HEK293 (cell line): ENCODE results near the gene HHIPL1.

Source experiments
- CTCF ChIA-PET: fragments of 350-600 bp; formaldehyde crosslinking; extraction: SDS; loops from one replicate; lab custom pipeline; 2021; ENCODE audit warnings: antibody characterized with exemption; lab: Yijun Ruan, JAX
- POLR2A ChIA-PET: fragments of 300-600 bp; formaldehyde crosslinking; extraction: SDS; loops from one replicate; lab custom pipeline; 2020; ENCODE audit warnings: antibody characterized with exemption, inconsistent platforms; lab: Yijun Ruan, JAX
- H3K27ac ChIP-seq: fragments of 200-500 bp; sonication (Bioruptor generic); 2 replicates; pipeline ENCODE4 v1.5.1; 2014; ENCODE audit warnings: low read depth, low read length, control low read depth, inconsistent platforms; ENCODE audit errors: extremely low read depth
- H3K36me3 ChIP-seq, 2 experiments: fragments of 200-500 bp in 1 of 2; sonication (Bioruptor generic) in 1 of 2; 1 replicate in 1 of 2; 2 replicates in 1 of 2; pipeline ENCODE4 v1.5.1; 2014 to 2017; ENCODE audit warnings: inconsistent platforms in 2 of 2, low read length in 2 of 2; ENCODE audit not compliant: control insufficient read depth in 2 of 2, insufficient read depth in 1 of 2
- H3K4me1 ChIP-seq: fragments of 200-500 bp; sonication (Bioruptor generic); 2 replicates; pipeline ENCODE4 v1.5.1; 2014; ENCODE audit warnings: mild to moderate bottlenecking, low read length, inconsistent platforms; ENCODE audit not compliant: control insufficient read depth, insufficient read depth
- H3K4me3 ChIP-seq: 2 replicates; pipeline ENCODE4 v1.5.1; 2011; ENCODE audit warnings: low read depth, mild to moderate bottlenecking, control low read depth, low read length, moderate library complexity
- H3K9me3 ChIP-seq: fragments of 200-500 bp; sonication (Bioruptor generic); 2 replicates; pipeline ENCODE4 v1.5.1; 2014; ENCODE audit warnings: low read depth, low read length, inconsistent platforms; ENCODE audit not compliant: control insufficient read depth, insufficient read depth
- GLIS1 ChIP-seq: fragments of 450-650 bp; formaldehyde crosslinking; IDR thresholded peaks from 2 replicates; pipeline ENCODE4 v1.5.1; 2016; ENCODE audit warnings: missing biosample characterization, missing genetic modification characterization
- PRDM1 ChIP-seq: fragments of 450-650 bp; formaldehyde crosslinking; IDR thresholded peaks from 2 replicates; pipeline ENCODE4; 2016; ENCODE audit warnings: missing biosample characterization, missing genetic modification characterization
- REST ChIP-seq: fragments of 450-650 bp; formaldehyde crosslinking; IDR thresholded peaks from 2 replicates; pipeline ENCODE4 v1.5.1; 2016; ENCODE audit warnings: missing biosample characterization, missing genetic modification characterization
- SCRT1 ChIP-seq: fragments of 450-650 bp; formaldehyde crosslinking; IDR thresholded peaks from 2 replicates; pipeline ENCODE4 v1.5.1; 2016; ENCODE audit warnings: missing biosample characterization, missing genetic modification characterization, borderline replicate concordance
- YY2 ChIP-seq: fragments of 450-650 bp; formaldehyde crosslinking; IDR thresholded peaks from 2 replicates; pipeline ENCODE4 v1.5.1; 2016; ENCODE audit warnings: missing biosample characterization, missing genetic modification characterization
- ZFP69B ChIP-seq: fragments of 450-650 bp; formaldehyde crosslinking; IDR thresholded peaks from 2 replicates; pipeline ENCODE4 v1.5.1; 2016; ENCODE audit warnings: missing biosample characterization, missing genetic modification characterization
- ZNF140 ChIP-seq: fragments of 450-650 bp; formaldehyde crosslinking; IDR thresholded peaks from 2 replicates; pipeline ENCODE4 v1.5.1; 2016; ENCODE audit warnings: missing biosample characterization, missing genetic modification characterization
- ZNF169 ChIP-seq: fragments of 450-650 bp; formaldehyde crosslinking; IDR thresholded peaks from 2 replicates; pipeline ENCODE4 v1.5.1; 2016; ENCODE audit warnings: missing biosample characterization, missing genetic modification characterization
- ZNF488 ChIP-seq: fragments of 450-650 bp; formaldehyde crosslinking; IDR thresholded peaks from 2 replicates; pipeline ENCODE4 v1.5.1; 2016; ENCODE audit warnings: missing biosample characterization, missing genetic modification characterization
- ZNF549 ChIP-seq: fragments of 450-650 bp; IDR thresholded peaks from 2 replicates; pipeline ENCODE4 v1.5.1; 2018; ENCODE audit warnings: missing biosample characterization, missing genetic modification characterization, mild to moderate bottlenecking, inconsistent platforms, moderate library complexity
- ZNF596 ChIP-seq: fragments of 450-650 bp; IDR thresholded peaks from 2 replicates; pipeline ENCODE4 v1.5.0; 2018; ENCODE audit warnings: missing biosample characterization, mild to moderate bottlenecking, missing genetic modification characterization, moderate library complexity
- ZNF626 ChIP-seq: fragments of 450-650 bp; sonication (Bioruptor Pico); formaldehyde crosslinking; IDR thresholded peaks from 2 replicates; pipeline ENCODE4 v1.5.1; 2018; ENCODE audit warnings: missing biosample characterization, missing genetic modification characterization, inconsistent platforms
- ZNF792 ChIP-seq: fragments of 450-650 bp; formaldehyde crosslinking; IDR thresholded peaks from 2 replicates; pipeline ENCODE4 v1.5.1; 2016; ENCODE audit warnings: missing biosample characterization, missing genetic modification characterization
- TF ChIP-seq, protein P1 (sequence below): fragments of 450-650 bp; formaldehyde crosslinking; optimal IDR thresholded peaks from 2 replicates; pipeline ENCODE3; 2016; ENCODE audit warnings: missing biosample characterization, mild to moderate bottlenecking, missing genetic modification characterization

Gene HHIPL1

GRCh38 chr14:99675951-99676350, 31.0 kb downstream of the HHIPL1 start:
- CTCF ChIA-PET, result no interaction called here
- Histone ChIP-seq H3K36me3 (no peaks in the 10 kb centered on the region), H3K4me3 (no peak overlapping the region), H3K4me1 (no peaks in the 10 kb centered on the region), H3K27ac (no peak overlapping the region), H3K9me3 (no peaks in the 10 kb centered on the region)
- TF ChIP-seq ZNF549 (tag by site-specific recombination) (no peak), ZFP69B (tag by site-specific recombination) (no peak), ZNF626 (no peak), ZNF488 (tag by site-specific recombination) (no peak), SCRT1 (no peak), YY2 (tag by site-specific recombination) (no peak), ZNF169 (no peak)
- TF ChIP-seq, protein P1, sequence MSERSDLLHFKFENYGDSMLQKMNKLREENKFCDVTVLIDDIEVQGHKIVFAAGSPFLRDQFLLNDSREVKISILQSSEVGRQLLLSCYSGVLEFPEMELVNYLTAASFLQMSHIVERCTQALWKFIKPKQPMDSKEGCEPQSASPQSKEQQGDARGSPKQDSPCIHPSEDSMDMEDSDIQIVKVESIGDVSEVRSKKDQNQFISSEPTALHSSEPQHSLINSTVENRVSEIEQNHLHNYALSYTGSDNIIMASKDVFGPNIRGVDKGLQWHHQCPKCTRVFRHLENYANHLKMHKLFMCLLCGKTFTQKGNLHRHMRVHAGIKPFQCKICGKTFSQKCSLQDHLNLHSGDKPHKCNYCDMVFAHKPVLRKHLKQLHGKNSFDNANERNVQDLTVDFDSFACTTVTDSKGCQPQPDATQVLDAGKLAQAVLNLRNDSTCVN, result no peak
- POLR2A ChIA-PET, result no interaction called here

DNA sequence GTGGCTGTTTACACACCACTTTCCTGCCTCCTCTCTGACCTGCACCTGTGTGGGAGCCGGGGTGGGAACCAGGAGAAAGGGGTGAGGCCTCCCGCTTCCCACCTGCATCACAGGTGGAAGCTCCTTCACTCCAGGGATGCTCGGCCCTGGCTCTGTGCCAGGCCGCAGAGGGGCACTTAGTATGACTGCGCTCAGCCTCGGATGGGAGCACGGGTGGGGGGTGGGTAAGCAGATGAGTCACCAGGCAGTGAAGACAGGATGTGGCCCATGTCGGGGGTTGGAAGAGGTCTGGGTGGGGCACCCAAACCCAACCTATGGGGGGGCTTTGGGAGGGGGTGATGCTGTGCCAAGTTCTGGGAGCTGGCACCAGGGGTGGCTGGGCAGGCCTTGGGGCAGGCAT, 31.7 kb downstream of the HHIPL1 start:
- ChIA-PET POLR2A (no interaction called here), CTCF (interaction anchor here (0.5 to 1.6 kb wide), 4 partner anchors 9 to 261 kb away, joined by 3 to 4 read pairs (median 4); no protein-coding TSS in a partner anchor)
- no peak for TF ChIP-seq ZNF140 (tag by site-specific recombination)
- peak; percentile 68 for TF ChIP-seq GLIS1 (tag by site-specific recombination)
- Histone ChIP-seq H3K9me3 (no peaks in the 10 kb centered on the region), H3K36me3 (no peaks in the 10 kb centered on the region), H3K4me3 (no peak overlapping the region), H3K4me1 (no peaks in the 10 kb centered on the region), H3K27ac (no peak overlapping the region)

DNA sequence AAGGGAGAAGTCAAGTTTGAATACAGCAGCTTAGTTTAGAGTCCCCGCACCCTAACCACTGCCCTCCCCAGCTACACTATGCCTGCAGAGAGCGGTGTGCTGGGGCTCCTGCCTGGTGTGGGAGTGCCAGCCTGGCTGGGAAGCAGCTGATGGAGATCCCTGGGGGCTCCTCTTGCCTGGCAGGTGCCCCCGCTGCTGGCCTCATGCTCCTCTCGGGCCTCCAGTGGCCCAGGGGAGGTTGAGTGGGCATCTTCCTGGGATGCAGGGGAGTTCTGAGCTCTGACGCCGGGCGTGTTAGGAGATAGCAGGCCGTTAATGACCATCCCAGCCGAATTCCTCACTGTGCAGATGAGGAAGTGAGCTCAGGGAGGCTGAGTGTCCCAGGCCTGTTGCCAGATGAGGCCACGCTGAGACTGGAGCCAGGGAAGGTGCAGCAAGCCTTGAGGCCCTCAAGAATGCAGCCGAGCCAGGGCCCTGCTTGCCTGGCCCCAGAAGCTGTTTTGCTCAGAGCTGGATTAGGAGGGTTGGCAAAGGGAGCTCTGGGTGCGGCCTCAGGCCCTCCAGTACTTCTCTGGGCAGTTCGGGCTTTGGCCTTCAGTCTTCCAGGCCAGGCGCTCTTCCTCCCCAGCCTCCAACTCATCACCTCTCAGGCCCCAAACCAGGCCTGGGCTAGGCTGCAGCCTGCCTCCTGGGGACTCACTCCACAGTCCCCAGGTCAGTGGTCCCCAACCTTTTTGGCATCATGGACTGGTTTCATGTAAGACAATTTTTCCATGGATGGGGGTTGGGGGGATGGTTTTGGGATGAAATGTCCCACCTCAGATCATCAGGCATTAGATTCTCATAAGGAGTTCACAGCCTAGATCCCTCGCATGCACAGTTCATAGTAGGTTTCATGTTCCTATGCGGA, 32.6 kb downstream of the HHIPL1 start:
- CTCF ChIA-PET, result interaction anchor here (0.6 to 1.6 kb wide), 3 partner anchors 10 to 261 kb away, joined by 3 to 4 read pairs (median 4); no protein-coding TSS in a partner anchor
- no peaks in the 10 kb centered on the region for H3K4me1 ChIP-seq

More for the DNA sequence above, 32.6 kb downstream of the HHIPL1 start:
- H3K4me3 ChIP-seq, result no peak overlapping the region
- TF ChIP-seq REST (tag by site-specific recombination), result no peak
- TF ChIP-seq ZNF792 (tag by site-specific recombination), result no peak
- TF ChIP-seq PRDM1 (tag by site-specific recombination), result no peak
- TF ChIP-seq ZNF596 (tag by site-specific recombination), result no peak
- POLR2A ChIA-PET, result no interaction called here
- H3K36me3 ChIP-seq, result no peaks in the 10 kb centered on the region
- H3K9me3 ChIP-seq, result no peaks in the 10 kb centered on the region
- H3K27ac ChIP-seq, result no peak overlapping the region
